ENCODE measurements around the gene ATP5PO. TPM values are rescaled to one million over a fixed set of nuclear protein-coding genes. Genes with fewer than 3 reads are reported as not detected.

Gene ATP5PO
- total and polyA plus RNA-seq, 4 donors = 72.8 to 200 (median 131) TPM

GRCh38 chr21:33902349-33902748 is 13.3 kb downstream of the ATP5PO start:
- Histone ChIP-seq H3K4me1 (ENCODE audit: control insufficient read depth in 4 of 4, insufficient read depth in 4 of 4, low read length in 3 of 4) (peaks cover 0 to 11% (median 5%) of the 10 kb centered on the region in 4 donors), H3K27ac (ENCODE audit: low read depth in 1 of 2, low read length in 2 of 2) (peak overlapping the region; percentile 42 to 78), H3K4me3 (ENCODE audit: low read depth in 1 of 3, low read length in 3 of 3) (no peak overlapping the region), H3K9me3 (ENCODE audit: control insufficient read depth in 4 of 4, low read length in 3 of 4) (no peaks in the 10 kb centered on the region), H3K27me3 (ENCODE audit: control insufficient read depth in 4 of 4, insufficient read depth in 4 of 4, low read length in 3 of 4) (no peaks in the 10 kb centered on the region), H3K36me3 (ENCODE audit: control insufficient read depth in 4 of 4, insufficient read depth in 3 of 4, low read depth in 1 of 4, low read length in 3 of 4) (peaks cover 11 to 45% (median 32%) of the 10 kb centered on the region in 4 donors), H3K9ac (ENCODE audit: low read depth in 1 of 2, low read length in 2 of 2) (no peak overlapping the region)
- TF ChIP-seq EGR1 (IDR thresholded peaks at IDR 0.05; ENCODE audit: low read depth in 2 of 2) = no peak
- no peak for DNase-seq (ENCODE audit: low spot score)
- 71% methylated on average over 6 of the region's 6 CpGs for WGBS

DNA sequence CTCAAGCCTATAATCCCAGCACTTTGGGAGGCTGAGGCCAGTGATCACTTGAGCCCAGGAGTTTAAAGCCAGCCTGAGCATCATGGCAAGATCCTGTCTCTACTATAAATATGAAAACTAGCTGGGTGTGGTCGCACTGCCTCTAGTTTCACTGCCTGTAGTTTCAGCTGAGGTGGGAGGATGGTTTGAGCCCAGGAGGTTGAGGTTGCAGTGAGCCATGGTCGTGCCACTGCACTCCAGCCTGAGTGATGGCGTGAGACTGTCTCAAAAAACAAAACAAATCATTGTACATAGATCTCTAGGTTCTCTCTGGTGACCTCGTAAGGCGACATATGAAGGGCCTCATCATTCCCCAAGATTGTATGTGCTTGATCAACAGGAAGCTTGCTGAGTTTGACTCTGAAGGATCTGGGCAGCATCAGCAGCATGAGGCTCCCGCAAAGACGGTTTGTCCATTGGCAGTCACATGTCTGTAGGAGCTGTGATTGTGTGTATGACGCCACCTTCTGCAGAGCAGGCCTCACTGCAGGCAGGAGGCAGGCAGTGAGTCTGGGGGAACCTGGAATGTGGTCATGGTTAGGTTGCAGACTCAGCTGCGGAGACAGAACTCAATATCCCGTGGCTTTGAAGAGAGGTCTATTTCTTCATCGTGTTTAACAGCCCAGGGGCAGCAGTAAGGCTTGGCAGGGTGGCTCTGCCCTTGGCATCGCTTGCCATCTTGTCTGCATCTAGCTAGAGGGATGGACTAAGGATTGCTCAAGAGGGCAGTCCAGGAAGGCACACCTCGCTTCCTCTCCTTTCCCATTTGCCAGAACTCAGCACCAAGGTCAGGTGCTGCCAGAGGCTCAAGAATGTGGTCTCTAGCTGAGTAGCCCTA is 14.0 kb downstream of the ATP5PO start:
- 63% methylated on average over 13 of the region's 13 CpGs for WGBS
- H3K36me3 ChIP-seq (ENCODE audit: control insufficient read depth in 4 of 4, insufficient read depth in 3 of 4, low read depth in 1 of 4, low read length in 3 of 4) = peaks cover 6 to 38% (median 25%) of the 10 kb centered on the region in 4 donors
- no peak overlapping the region for H3K9ac ChIP-seq (ENCODE audit: low read depth in 1 of 2, low read length in 2 of 2)
- no peaks in the 10 kb centered on the region for H3K9me3 ChIP-seq (ENCODE audit: control insufficient read depth in 4 of 4, low read length in 3 of 4)
- H3K27ac ChIP-seq (ENCODE audit: low read depth in 1 of 2, low read length in 2 of 2) = peak overlapping the region; percentile 42 to 78
- no peak for DNase-seq (ENCODE audit: low spot score)
- H3K4me3 ChIP-seq (ENCODE audit: low read depth in 1 of 3, low read length in 3 of 3) = no peak overlapping the region
- no peaks in the 10 kb centered on the region for H3K27me3 ChIP-seq (ENCODE audit: control insufficient read depth in 4 of 4, insufficient read depth in 4 of 4, low read length in 3 of 4)
- H3K4me1 ChIP-seq (ENCODE audit: control insufficient read depth in 4 of 4, insufficient read depth in 4 of 4, low read length in 3 of 4) = peaks cover 0 to 11% (median 5%) of the 10 kb centered on the region in 4 donors
- peak; percentile 36 for TF ChIP-seq HNF4A (conservative IDR thresholded peaks at IDR 0.05)
- TF ChIP-seq, protein P1, sequence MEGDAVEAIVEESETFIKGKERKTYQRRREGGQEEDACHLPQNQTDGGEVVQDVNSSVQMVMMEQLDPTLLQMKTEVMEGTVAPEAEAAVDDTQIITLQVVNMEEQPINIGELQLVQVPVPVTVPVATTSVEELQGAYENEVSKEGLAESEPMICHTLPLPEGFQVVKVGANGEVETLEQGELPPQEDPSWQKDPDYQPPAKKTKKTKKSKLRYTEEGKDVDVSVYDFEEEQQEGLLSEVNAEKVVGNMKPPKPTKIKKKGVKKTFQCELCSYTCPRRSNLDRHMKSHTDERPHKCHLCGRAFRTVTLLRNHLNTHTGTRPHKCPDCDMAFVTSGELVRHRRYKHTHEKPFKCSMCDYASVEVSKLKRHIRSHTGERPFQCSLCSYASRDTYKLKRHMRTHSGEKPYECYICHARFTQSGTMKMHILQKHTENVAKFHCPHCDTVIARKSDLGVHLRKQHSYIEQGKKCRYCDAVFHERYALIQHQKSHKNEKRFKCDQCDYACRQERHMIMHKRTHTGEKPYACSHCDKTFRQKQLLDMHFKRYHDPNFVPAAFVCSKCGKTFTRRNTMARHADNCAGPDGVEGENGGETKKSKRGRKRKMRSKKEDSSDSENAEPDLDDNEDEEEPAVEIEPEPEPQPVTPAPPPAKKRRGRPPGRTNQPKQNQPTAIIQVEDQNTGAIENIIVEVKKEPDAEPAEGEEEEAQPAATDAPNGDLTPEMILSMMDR (IDR thresholded peaks at IDR 0.05; ENCODE audit: low read depth, low read length, missing input control) = peak; percentile 41
- TF ChIP-seq, protein P2, sequence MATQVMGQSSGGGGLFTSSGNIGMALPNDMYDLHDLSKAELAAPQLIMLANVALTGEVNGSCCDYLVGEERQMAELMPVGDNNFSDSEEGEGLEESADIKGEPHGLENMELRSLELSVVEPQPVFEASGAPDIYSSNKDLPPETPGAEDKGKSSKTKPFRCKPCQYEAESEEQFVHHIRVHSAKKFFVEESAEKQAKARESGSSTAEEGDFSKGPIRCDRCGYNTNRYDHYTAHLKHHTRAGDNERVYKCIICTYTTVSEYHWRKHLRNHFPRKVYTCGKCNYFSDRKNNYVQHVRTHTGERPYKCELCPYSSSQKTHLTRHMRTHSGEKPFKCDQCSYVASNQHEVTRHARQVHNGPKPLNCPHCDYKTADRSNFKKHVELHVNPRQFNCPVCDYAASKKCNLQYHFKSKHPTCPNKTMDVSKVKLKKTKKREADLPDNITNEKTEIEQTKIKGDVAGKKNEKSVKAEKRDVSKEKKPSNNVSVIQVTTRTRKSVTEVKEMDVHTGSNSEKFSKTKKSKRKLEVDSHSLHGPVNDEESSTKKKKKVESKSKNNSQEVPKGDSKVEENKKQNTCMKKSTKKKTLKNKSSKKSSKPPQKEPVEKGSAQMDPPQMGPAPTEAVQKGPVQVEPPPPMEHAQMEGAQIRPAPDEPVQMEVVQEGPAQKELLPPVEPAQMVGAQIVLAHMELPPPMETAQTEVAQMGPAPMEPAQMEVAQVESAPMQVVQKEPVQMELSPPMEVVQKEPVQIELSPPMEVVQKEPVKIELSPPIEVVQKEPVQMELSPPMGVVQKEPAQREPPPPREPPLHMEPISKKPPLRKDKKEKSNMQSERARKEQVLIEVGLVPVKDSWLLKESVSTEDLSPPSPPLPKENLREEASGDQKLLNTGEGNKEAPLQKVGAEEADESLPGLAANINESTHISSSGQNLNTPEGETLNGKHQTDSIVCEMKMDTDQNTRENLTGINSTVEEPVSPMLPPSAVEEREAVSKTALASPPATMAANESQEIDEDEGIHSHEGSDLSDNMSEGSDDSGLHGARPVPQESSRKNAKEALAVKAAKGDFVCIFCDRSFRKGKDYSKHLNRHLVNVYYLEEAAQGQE (IDR thresholded peaks at IDR 0.05) = no peak
- peak; percentile 70 to 81 for TF ChIP-seq RAD21 (IDR thresholded peaks at IDR 0.05)

DNA sequence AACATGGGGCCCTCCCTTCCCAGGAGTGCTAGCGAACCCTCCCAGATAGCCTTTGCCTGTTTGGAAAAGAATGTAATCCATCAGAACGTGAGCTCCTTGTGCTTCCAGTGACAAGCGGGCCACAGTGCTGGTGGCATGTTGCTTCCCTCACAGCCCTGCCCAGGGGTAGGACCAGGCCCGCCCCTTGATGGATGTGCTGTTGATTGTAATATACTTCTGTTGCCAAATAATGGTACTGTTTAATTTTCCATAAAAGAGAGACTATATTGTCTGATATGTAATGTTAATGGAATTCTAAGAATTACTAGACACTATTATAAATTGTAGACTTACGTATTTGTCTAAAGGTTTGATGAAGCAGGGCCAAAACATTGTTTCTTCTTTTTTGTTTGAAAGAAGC is 16.4 kb downstream of the ATP5PO start:
- 92% methylated on average over 5 of the region's 5 CpGs for WGBS
- DNase-seq (ENCODE audit: low spot score) = no peak

More for the DNA sequence above, 16.4 kb downstream of the ATP5PO start:
- no peak overlapping the region for H3K4me3 ChIP-seq (ENCODE audit: low read depth in 1 of 3, low read length in 3 of 3)
- no peak overlapping the region for H3K9ac ChIP-seq (ENCODE audit: low read depth in 1 of 2, low read length in 2 of 2)
- H3K9me3 ChIP-seq (ENCODE audit: control insufficient read depth in 4 of 4, low read length in 3 of 4) = no peaks in the 10 kb centered on the region
- H3K27me3 ChIP-seq (ENCODE audit: control insufficient read depth in 4 of 4, insufficient read depth in 4 of 4, low read length in 3 of 4) = no peaks in the 10 kb centered on the region
- no peak for TF ChIP-seq EGR1 (IDR thresholded peaks at IDR 0.05; ENCODE audit: low read depth in 2 of 2)
- TF ChIP-seq, protein P2 (IDR thresholded peaks at IDR 0.05) = no peak
- TF ChIP-seq, protein P1 (IDR thresholded peaks at IDR 0.05; ENCODE audit: low read depth, low read length, missing input control) = no peak
- TF ChIP-seq, protein P3, sequence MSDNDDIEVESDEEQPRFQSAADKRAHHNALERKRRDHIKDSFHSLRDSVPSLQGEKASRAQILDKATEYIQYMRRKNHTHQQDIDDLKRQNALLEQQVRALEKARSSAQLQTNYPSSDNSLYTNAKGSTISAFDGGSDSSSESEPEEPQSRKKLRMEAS (IDR thresholded peaks at IDR 0.05) = no peak
- no peak for TF ChIP-seq HNF4G (IDR thresholded peaks at IDR 0.05)
- no peak for TF ChIP-seq JUND (IDR thresholded peaks at IDR 0.05)
- no peak for TF ChIP-seq SP1 (IDR thresholded peaks at IDR 0.05)
- H3K36me3 ChIP-seq (ENCODE audit: control insufficient read depth in 4 of 4, insufficient read depth in 3 of 4, low read depth in 1 of 4, low read length in 3 of 4) = peaks cover 0 to 16% (median 12%) of the 10 kb centered on the region in 4 donors
- no peak overlapping the region for H3K27ac ChIP-seq (ENCODE audit: low read depth in 1 of 2, low read length in 2 of 2)
- peaks cover 1 to 20% (median 13%) of the 10 kb centered on the region in 4 donors for H3K4me1 ChIP-seq (ENCODE audit: control insufficient read depth in 4 of 4, insufficient read depth in 4 of 4, low read length in 3 of 4)

Measured in liver (tissue), 9 donors.